Globus pallidus (tissue), 1 donor: ENCODE measurements around the gene SLC39A11.
A peak's percentile ranks its signal among the peaks of the same experiment; 100 is the strongest.
"Not testable (repeated sequence)": the region's sequence is repeated elsewhere in the genome, so short reads cannot be mapped to it uniquely, and the experiment has no call there.

Source experiments
- DNase-seq: peaks from one replicate; pipeline ENCODE4 v3.0.0-alpha.2; 2015; ENCODE audit warnings: low spot score

The SLC39A11 gene

GRCh38 chr17:73071066-73071999, 21.2 kb downstream of the SLC39A11 start:
- DNase-seq: no peak

DNA sequence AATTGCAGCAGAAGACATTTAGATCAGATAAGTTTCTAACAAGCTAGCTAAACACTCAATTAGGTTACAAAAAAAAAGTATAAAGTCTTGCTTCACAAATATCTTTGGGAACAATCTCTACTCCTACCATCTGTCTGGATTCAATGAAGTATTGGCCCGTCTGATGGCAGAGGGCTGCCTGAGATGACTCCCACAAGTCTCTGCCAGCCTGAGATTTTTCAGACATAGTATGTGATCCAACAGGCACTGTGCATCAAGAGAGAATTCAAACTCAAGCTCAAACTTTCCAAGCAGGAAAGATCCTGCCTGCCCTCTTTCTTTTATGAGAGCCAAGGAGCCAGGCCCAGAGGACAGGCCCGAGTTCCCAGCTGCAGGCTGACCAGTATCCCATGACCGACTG, 22.6 kb downstream of the SLC39A11 start:
- no peak for DNase-seq

GRCh38 chr17:73069164-73069770, 23.2 kb downstream of the SLC39A11 start:
- DNase-seq: no peak

GRCh38 chr17:73068322-73069153, 23.9 kb downstream of the SLC39A11 start:
- DNase-seq: no peak

DNA sequence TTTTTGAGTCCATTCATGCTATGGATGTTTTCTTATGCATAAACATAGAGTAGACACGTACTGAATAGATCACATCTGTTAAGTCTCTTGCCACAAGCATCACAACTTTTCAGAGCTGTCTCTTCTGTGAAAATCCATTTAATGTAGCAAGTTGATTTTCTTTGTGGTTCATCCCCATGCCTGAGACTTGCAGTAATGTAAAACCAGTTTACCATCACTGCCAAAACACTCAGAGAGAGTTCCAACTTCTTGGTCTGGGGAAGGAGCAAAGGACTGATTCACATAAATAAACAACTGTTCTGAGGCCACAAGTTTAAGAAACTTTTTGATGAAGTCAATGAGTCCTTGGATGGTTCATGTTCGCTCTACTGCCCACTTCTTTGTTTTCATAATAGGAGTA, 24.8 kb downstream of the SLC39A11 start:
- DNase-seq: not testable (repeated sequence)

DNA sequence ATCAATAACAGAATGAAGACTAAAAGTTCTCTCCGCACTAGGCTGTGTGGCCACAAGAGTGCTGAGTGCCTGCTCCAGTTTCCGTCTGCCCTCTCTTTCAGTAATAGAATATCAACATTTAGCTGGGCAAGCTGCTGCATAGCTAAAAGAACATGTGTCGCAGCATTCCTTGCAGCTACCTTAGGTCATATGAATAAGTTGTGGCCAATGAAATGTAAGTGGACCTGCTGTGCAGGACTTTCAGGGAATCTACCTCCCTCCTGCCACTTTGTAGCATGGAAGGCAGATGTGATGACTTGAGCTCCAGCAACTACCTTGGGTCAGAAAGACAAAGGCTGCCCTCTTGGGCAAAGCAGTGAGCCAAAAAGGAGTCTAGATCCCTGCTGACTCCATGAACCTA, 25.4 kb downstream of the SLC39A11 start:
- DNase-seq: no peak

- DNase-seq: no peak
Measured at GRCh38 chr17:73066148-73066884, 26.2 kb downstream of the SLC39A11 start.

- no peak for DNase-seq
Measured at GRCh38 chr17:73065376-73065775, 27.1 kb downstream of the SLC39A11 start.

DNA sequence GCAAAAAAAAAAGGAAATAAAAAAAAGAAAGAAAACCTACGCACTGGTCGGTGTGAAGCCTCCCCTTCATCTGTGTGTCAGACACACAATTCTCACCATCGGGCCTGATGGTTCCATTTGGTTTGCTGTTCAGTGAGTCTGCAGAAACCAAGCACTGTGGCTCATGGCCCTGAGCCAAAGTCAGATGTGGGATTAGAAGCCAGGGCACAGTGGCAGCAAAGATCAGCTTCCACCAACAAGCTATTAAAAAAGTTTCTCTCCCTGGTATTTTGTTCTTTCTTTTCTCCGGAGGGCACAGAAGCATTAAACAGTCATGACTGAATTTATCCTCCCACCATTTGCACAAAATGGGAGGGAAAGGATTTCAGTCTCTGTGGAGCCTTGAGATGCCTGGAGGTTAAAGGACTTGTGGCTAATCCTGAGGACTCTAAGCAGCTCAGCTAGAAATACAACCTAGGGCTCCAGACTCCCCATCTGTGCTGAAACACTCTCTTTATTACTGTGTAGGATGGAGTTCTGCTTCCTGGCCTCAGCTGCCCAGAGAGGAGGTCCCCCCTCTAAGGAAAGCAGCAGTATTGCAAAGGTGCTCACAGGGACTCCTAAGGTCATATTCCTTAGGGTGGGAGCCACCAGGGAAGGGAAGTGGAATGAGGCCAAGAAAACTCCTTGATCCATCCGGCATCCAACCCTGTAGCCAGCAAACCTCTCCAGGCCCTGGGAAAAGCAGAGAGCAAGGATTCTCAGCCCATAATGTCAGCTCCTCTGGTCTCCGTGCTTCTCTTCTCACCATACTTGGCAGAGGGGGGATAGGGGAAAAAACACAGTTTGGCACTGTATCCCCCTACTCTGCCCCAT, 28.2 kb downstream of the SLC39A11 start:
- DNase-seq: peak; percentile 62

GRCh38 chr17:73062726-73063125, 29.8 kb downstream of the SLC39A11 start:
- DNase-seq: no peak

DNA sequence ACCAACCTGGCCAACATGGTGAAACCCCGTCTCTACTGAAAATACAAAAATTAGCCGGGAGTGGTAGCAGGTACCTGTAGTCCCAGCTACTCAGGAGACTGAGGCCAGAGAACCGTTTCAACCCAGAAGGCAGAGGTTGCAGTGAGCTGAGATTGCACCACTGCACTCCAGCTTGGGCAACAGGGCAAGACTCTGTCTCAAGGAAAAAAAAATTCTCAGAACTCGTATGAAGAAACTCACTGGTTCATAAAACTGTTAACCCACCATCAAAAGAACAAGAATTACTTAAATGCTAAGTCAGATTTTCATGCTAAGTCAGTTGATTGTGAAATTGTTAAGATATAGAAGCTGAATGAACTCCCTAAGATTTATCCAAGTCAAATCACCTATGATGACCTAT, 31.3 kb downstream of the SLC39A11 start:
- no peak for DNase-seq

GRCh38 chr17:73060721-73061120, 31.8 kb downstream of the SLC39A11 start:
- DNase-seq: no peak

DNA sequence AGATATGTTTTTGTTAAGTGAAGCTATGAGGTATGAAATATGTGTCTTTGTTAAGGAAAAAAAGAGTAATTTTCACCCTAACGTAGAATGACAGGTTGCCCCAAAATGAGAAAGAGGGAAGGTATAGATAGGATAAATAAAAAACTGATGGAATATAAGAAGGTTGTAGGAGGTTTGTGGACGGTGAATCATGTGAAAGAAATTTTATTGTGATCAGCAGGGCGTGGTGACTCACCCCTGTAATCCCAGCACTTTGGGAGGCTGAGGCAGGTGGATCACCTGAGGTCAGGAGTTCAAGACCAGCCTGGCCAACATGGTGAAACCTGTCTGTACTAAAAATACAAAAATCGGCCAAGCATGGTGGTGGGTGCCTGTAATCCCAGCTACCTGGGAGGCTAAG, 32.8 kb downstream of the SLC39A11 start:
- not testable (repeated sequence) for DNase-seq

DNA sequence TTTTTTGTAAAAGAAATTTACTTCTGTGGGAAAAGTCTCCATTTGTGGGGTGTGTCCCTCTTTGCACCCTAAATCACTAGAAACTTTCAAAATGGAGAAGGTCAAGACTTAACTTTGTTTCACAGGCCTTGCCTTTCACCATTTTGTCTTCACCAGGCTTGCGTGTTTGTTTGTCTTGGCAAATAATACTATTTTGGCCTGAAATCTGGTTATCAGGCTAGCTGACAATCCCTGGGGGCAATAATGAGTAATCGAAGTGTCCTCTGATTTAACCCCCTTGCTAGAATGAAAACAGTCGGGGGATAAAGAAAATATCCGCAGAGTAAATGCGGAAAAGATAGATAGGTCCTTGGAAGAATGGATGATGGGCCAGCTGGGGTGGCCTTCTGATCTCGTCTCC, 34.5 kb downstream of the SLC39A11 start:
- no peak for DNase-seq

DNA sequence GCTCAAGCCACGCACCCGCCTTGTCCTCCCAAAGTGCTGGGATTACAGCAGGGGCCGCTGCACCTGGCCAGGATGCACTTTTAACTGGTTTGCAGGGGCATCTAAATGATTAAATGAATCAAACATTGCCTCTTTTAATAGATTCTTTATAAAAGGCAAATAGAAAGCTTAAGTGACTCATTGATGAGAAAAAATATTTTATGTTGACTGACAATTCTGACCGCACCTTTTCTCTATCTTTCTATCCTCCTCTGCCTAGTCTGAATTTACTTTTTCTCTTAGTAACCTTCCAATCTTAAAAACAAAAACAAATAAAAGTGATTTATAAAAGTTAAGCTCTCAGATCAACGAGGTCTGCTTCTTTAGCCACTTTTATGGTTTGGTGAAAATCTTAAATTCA, 35.3 kb downstream of the SLC39A11 start:
- DNase-seq: no peak

- DNase-seq: no peak
Measured at GRCh38 chr17:73052923-73053322, 39.6 kb downstream of the SLC39A11 start.

DNA sequence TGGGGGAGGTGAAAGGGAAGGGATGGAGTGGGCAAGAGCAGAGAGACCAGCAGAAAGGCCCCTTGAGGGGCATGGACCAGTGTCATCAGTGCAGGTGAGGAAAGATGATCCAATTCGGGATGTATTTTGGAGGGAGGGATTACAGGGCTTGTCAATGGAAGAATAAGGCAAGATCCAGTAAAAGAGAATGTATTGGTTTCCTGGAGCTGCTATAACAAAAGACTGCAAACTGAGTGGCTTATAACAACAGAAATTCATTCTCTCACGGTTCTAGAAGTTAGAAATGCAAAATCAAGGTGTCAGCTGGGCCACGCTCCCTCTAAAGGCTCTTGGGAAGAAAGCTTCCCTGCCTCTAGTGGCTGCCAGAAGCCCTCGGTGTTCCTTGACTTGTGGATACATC, 41.7 kb downstream of the SLC39A11 start:
- DNase-seq: no peak

DNA sequence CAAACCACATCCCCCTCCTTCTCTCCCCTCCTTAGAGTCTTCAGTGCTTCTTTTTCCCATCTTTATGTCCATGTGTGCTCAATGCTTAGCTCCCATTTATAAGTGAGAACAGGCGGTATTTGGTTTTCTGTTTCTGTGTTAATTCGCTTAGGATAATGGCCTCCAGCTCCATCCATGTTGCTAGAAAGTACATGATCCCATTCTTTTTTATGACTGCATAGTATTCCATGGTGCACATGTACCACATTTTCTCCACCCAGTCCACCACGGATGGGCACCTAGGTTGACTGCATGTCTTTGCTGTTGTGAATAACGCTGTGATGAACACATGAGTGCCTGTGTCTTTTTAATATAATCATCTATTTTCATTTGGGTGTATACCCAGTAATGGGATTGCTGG, 44.3 kb downstream of the SLC39A11 start:
- no peak for DNase-seq

- DNase-seq: no peak
Measured at GRCh38 chr17:73045724-73046123, 46.8 kb downstream of the SLC39A11 start.

DNA sequence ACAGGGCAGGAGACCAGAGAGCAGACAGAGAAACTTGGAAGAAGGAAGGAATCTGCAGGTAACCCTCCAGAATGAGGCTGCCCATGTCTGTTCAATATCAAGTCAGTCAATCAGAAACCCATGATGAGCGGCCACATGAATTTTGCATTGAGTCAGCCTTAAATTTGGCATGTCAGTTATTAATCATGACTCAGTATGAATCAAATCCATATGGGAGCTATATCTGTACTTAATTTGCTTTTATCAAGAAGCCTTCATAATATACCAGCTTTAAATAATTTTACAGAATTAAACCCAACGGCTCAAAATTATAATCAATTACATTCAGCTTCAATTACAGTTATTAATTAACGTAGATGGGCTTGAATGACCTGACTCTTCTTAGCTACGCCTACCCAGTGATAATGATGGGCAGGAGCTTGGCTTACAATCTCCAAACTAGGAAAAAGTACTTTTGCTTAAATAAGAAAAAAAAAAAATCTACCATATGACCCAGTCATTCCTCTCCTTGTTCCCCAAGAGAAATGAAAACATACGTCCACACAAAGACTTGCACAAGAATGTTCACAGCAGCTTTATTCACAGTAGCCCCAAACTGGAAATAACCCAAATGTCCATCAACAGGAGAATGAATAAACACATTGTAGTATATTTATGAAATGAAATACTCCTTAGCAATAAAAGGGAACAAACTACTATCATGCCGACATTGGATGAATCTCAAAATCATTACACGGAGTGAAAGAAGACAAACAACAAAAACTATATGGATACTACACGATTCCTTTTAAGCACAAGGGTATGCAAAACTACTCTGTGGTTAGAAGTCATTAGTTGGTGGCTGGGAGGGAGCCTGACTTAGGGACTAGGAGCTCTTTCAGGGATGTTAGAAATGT, 48.6 kb downstream of the SLC39A11 start:
- DNase-seq: peak; percentile 64
